ENCODE results near the gene UGP2.

UGP2 gene

DNA sequence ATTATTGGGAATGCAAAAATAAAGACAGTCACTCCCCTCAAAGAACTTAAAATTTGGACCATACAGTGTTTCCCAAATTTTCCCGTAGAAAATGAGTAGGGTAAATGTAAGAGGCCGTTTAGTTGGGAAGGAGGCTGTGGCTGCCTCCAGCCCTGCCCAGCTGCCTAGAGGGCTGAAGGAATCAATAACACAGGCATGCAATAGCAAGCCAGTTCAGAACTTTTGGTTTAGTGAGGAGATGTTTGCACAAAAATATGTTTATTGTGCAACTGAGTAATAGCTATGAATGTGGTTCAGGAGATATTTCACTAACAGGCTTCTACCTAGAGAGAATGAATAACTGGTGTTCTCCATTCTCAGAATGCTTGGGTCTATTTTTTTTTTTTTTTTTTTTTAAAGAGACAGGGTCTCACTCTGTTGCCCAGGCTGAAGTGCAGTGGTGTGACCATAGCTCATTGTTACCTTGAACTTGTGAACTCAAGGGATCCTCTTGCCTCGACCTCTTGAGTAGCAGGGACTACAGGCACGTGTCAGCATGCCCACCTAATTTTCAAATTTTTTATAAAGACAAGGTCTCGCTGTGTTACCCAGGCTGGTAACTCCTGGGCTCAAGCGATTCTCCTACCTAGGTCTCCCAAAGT is 23.6 kb downstream of the UGP2 start:
- DNase-seq (ENCODE audit: low read depth in 2 of 2), result no peak

DNA sequence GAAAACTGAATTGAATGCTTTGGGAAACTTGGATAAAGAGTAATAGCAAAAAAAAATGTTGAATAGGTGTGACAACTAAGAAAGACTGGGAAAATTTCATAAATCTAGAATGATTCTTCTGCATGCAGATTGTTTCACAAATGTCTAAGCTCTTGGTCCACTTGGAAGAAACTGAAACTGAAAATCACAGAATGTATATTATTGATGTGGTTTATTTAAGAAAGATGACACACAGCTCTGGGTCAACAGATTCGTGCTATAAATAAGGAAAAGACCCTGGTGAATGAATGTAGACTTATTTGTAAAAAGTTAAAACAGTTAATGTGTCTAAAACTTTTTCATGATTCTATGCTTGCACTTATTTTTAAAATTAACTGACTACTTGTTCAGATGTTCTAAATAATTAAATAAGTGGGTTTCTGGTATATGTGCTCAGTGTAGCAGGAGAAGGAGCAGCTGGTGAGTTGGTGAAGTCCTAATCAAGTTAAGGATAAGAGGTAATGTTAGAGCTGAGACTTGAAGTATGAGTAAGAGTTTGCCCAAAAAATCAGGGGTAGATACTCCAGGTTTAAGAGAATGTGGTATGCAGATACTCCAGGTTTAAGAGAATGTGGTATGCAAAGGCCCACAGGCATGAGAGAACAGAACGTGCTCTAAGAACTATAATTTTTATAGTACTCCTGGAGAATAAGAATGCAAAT is 24.5 kb downstream of the UGP2 start:
- DNase-seq (ENCODE audit: low read depth in 2 of 2), result no peak

DNA sequence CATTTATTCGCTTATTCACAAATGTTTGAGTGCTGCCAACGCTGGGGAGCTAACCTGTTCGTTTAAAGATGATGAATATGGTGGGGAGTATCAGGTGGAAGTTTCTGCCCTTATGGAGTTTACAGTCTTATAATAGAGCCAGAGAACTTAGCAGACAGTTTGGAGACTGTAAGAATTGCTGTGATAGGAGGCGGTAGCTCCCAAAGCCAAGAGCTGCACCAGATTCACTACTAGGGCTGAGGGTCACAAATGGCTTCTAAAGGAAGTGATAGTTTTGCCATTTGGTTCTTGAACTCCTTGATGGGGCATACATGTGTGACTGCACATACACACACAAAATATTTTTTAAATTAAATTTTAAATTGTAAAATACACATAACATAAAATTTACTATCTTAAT is 29.0 kb downstream of the UGP2 start:
- DNase-seq (ENCODE audit: low read depth in 2 of 2), result no peak

DNA sequence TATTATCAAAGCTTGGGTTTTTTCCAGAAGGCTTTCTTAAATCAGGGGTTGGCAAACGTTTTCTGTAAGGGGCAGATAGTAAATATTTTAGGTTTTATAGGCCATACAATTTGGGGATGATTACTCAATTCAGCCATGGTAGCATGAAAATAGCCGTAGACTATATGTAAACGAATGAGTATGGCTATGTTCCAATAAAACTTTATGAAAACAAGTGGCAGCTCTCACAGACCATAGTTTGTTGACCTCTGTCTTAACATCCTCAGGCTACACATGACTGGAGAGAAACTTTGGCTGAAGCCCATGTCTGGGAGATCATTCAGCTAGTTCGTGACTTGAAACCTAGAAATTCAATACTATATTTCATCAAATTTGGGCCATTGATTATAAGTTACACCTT is 30.2 kb downstream of the UGP2 start:
- no peak for DNase-seq (ENCODE audit: low read depth in 2 of 2)

DNA sequence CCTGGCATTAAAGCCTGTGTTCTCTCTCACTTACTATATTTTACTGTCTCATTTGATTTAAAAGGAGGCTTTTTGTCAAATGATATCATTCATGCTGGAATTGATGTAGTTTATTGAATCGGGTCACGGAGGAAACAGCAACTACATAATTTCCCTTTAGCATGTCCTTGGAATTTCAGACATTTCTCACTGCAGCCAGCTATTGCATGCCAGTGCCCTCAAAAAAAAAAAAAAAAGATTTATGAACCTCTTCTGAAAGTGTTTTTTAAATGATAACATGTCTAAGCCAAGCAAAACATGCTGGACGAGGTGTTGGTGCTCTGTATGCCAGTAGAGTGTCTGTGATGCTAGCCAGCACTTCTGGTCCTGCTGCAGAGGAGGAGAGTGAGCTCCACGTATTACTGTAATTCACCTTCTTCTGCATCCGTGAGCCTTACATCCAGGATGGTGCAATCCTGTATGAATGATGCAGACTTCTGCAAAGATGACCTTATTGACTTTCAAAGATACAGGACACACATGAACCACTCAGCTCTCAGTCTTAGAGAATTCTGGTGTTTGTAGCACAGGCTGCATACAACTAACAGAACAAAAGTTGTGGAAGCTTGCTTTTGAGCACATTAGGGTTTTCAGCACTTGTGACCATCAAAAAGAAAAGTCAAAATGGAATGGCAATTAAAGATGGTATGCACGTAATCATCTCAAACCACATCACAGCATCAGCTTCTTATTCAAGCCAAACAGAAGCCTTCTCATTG is 31.1 kb downstream of the UGP2 start:
- no peak for DNase-seq (ENCODE audit: low read depth in 2 of 2)

DNA sequence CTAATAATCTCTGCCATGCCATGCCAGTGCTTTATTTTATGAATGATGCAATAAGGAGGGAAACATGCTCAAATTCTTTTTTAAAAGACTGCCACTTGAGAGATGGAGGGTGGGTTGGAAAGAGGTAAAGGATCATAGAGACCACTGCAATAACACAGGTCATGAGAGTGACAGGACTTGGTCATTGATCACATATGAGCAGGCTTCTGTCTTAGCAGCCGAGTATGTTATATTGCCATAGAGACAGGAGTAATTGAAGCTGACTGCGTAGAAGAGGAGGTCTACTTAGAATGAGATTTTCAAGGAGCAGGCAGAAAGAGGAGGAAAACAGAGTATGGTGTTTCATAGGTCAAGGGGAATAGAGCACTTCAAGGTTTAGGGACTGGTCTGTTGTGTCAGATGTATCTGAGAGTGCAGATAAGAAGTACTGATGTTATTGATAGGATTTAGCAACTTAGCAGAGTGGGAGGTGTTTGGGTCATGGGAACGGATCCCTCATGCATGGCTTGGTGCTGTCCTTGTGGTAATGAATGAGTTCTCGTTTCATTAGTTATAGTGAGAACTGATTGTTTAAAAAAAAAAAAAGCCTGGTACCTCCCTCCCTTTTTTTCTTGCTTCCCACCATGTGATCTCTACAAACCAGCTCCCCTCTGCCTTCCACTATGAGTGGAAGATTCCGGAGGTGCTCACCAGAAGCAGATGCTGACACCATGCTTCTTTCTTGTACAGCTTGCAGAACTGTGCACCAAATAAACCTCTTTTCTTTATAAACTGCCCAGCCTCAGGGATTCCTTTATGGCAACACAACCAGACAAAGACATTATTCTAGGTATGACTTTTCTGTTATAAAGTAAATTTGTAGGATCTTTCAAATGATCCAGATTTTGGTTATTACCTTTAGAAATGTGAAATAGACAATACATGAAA is 32.8 kb downstream of the UGP2 start:
- no peak for DNase-seq (ENCODE audit: low read depth in 2 of 2)

DNA sequence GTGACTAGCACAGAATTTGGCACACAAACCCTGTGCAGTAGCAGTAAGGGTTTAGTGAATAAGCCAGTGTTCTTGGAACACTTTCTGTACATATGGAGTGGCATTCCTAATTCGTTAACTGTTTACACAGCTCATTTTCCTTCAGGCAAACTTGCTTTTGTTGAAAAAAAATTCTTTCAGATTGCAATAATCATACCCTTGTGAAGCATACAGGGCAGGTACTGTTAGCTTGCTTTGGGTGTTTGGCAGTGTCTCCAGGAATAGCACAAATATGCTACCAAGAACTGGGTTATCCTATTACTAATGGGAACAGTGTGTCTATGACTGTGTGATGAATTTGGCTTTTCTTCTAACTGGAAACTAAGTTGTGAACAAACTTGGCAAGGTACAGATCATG is 33.4 kb downstream of the UGP2 start:
- no peak for DNase-seq (ENCODE audit: low read depth in 2 of 2)

DNA sequence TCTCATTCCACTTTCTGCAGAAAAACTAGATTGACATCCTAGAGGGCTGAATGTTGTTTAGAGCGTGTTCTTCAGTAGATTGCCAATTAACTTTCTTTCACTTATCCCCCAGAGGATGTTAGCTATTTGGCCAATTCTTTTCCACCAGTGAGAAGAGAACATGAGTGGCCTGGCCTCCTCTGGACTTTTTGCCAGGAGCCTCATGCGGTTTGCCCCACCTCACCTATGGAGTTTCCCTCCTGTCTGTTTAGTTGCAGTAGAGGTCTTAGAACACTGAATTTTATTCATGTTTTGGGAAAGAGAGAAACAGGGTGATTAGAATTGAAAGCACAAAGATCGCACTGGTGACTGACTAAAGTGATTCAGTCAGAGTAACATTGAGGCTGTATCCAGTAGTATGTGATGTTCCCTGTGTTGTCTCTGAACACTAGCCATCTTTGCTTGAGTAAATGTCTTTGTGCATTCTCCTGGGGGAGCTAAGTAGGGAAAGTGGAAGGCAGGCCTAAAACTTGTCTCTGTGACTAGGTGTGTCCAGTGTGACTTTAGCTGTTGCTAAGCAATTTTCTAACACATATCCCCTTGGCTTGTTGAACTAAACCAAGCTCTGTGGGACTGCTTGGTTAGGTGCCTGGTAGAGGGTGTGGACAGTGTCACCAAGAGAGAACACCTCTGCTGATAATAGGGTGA is 34.0 kb downstream of the UGP2 start:
- no peak for DNase-seq (ENCODE audit: low read depth in 2 of 2)

DNA sequence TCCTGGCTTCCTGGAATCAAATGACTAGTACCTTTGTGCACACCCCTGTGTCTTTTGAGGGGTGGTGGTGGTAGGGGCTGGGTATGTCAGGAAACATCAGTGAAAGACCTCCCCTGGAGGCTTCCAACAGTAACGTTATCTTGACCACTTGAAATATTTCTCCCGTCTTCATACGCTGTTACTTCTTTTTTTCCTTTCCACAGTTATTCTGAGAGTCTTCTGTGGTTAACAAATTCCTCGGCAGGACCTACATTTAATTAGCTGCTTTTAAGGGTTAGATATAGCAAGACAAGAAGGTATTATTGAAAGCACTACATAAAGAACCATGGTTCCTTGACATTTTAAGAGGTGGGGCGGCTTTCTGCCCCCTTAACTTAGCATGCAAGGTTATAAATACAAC is 34.6 kb downstream of the UGP2 start:
- no peak for DNase-seq (ENCODE audit: low read depth in 2 of 2)

DNA sequence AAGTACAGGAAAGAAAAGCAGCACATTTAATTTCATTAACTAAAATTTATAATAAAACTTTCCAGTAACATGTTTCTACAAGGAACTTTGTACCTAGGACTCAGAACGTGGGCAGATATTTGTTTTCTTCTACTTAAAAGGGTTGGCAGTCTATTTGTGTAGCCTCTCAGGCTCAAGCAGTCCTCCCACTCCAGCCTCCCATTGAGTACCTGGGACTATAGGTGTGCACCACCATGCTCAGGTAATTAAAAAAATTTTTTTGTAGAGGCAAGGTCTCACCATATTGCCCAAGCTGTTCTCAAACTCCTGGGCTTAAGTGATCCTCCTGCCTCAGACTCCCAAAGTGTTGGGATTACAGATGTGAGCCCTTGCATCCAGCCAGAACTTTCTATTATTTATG is 36.8 kb downstream of the UGP2 start:
- no peak for DNase-seq (ENCODE audit: low read depth in 2 of 2)

DNA sequence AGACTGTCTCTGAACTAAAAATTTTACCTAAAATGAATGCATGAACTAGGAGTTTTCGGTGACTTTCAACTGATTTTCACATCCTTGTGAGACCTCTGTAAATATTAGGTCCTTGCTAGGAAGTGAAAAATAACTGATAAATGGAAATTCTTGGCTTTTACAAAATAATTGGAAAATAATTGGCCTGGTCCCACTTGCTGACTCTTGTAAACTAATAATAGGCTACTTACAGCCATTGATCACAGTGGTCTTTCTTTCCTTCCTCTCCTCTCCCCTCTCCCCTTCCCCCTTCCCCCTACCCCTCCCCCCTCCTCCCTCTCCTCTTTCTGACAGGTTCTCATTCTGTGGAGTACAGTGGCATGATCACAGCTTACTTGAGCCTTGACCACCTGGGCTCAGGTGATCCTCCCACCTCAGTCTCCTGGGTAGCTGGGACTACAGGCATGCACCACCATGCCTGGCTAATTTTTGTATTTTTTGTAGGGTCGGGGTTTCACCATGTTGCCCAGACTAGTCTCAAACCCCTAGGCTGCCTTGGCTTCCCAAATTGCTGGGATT is 38.3 kb downstream of the UGP2 start:
- no peak for DNase-seq (ENCODE audit: low read depth in 2 of 2)

DNA sequence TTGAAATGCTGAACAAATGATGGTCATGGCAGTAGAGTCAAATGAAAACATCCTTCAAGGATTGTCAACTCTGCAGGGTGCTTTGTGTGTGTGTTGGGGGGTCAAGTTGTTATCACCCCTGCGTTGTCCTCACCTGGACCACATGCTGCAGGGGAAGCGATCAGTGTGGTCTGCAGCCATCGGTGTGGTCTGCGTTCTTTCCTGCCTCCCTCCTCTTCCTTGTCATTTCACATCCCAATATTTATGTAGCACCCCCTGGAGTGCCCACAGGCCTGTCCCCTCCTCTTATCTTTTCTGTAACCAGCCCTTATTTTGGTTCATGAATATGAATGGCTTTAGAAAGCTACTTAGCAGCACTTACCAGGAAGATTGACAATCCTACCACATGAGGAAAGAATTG is 38.9 kb downstream of the UGP2 start:
- DNase-seq (ENCODE audit: low read depth in 2 of 2), result no peak

DNA sequence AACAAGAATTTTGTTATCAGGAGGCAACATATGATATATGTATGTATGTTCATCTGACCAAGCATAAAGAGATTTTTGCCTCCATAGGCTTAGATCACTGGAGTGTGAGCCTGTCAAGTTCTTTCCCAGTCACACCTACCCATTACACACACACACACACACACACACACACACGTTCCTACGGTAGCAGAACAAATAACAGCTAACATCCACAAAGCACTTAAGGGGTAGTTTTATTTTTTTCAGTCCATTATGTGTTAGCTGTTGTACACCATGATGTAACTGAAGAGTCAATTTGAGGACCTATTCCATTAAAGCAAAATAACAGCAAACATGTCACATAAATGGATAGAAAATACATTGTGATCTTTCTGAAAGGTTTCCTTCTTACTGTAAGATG is 39.5 kb downstream of the UGP2 start:
- DNase-seq (ENCODE audit: low read depth in 2 of 2), result no peak

DNA sequence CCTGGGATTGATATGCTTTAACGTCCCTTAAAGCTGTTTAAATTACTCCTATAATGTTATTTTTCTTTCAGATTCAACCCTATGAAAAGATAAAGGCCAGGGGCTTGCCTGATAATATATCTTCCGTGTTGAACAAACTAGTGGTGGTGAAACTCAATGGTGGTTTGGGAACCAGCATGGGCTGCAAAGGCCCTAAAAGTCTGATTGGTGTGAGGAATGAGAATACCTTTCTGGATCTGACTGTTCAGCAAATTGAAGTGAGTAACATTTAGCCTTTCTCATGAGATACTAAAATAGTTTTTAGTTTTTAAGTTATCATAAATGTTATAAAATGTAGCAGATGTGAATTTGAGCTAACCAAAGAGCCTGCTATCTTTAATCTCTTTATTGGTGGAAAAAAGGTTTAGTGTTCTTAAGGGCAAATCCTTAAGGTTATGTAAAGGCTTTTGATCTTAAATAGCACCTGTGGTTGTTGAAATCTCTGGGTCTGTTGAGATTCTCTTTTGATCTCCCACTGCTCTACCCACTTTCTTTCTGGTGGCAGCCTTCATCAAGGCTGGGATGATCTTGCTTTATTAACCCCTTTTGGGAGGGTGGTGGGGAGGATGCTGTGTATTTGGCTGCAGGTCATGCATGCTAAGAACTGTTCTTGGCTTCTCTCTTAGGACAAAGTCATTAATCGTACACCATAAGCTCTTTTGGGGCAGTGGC is 40.9 kb downstream of the UGP2 start:
- DNase-seq (ENCODE audit: low read depth in 2 of 2), result no peak

DNA sequence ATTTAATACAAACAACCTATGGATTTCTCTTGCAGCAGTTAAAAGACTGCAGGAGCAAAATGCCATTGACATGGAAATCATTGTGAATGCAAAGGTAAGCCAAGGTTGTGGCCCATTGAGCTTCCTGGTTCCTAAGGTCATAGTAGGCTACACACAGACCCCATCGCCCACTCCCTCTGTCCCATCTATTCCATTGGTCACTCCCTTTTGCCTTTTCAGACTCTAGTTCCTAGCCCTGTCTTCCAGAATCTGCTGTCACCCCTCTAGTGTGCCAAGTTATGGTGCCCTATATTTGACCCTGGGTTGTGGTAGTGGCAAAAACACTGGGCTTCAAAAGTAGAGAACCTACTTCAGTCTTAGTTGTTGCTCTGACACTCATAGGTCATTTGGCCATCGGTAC is 44.7 kb downstream of the UGP2 start:
- DNase-seq (ENCODE audit: low read depth in 2 of 2), result no peak

DNA sequence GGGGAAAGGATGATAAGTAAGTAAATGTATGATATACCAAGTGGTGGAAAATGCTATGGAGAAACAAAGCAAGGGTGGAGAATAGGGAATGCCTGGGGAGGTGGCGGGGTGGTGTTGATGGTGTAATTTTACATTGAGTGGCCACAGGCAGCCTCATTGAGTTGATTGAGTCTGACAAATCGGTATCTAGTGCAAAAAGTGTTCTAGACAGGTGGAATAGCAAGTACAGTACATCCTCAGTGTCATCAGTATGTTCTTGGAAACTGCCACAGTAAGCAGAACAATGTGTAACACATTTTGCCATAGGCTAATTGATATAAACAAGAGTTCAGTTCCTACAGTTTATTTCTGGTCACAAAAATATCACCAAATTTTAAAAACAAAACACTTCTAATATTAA is 46.4 kb downstream of the UGP2 start:
- DNase-seq (ENCODE audit: low read depth in 2 of 2), result no peak

DNA sequence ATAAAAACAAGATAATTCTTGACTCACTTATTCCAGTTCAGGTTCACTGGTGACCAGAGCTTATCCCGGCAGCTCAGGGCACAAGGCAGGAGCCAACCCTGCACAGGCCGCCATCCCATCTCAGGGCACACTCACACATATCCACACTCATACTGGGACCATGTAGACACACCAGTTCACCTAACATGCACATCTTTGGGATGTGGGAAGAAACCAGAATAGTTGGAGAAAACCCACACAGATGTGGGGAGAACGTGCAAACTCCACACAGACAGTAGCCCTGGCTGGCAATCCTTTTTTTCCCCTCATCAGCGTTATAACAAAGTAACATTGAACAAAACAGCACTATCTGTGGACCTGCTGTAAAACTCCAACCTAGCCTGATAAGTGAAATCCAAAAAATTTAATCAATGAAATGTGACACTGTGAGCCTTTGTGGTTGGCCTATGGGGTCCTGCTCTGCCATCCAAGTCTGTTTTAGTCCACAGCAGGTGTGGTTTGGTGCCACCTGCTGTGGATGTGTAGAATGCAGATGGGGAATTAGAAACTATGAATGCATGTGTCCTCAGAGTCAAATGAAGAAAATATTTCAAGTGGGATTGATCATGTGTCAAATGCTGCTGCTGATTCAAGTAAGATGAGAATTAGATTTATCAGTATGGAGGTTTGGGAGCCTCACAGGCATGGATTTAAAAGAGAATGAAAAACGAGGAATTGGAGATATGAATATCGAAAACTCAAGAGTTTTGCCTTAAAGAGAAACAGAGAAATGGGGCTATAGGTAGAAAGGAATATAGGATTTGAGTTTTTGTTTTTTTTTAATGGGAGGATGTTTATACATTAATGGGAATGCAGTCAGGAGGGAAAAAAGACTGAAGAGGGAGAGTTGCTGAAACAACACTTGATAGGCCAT is 47.0 kb downstream of the UGP2 start:
- peak in 1 of 2 experiments; percentile 23 for DNase-seq (ENCODE audit: low read depth in 2 of 2)

DNA sequence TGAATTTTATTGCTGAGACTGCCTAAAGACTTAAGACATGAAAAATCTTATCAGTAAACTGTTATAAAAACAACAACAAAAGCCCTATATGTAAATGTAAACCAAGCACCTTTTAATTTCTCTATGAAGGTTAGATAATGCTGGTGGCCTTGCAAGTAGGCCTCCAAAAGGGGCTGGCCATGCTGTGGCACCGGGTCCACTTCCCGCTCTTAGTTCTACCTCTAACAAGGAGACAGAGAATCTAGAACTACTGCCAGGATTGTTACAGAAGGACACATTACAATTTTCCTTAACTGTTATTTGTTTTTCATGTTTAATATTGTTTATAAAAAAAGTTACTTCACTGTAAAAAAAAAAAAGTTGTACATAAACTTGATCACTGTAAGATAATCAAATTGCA is 49.0 kb downstream of the UGP2 start:
- no peak for DNase-seq (ENCODE audit: low read depth in 2 of 2)

DNA sequence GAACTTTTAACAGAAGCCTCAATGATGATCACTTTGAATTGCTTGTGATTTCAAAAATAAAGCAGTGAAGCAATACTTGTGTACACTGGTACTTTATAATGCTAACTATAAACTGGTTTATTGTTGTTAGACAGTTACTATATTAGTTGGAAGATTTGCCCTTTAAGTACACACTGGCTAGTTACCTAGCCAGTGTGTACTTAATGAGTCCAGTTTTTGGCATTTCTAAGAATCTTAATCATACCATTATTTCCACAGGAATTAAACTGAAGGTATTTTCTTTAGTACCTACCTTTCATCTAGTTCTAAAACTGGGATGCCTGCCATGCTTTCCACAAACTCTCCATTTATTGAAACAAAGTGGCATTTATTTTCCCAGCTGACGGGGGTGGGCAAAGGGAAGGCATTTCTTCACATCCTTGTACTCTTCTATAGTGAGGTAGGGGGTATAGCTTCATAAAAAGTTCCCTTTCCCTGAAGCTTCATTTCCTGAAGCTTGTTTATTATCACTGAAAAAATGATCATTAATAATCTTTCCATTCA is 49.9 kb downstream of the UGP2 start:
- DNase-seq (ENCODE audit: low read depth in 2 of 2), result no peak

Measured in stimulated activated CD4-positive, alpha-beta T cell treated with anti-CD3 and anti-CD28 coated beads, Interleukin-12 subunit alpha, Interleukin-12 subunit beta, amount 100 ng/mL, for 24 hours (primary cell).